Measurements from ENCODE around the gene OTUD6A. TPM values are rescaled to one million over a fixed set of nuclear protein-coding genes. Genes with fewer than 3 reads are reported as not detected.

The OTUD6A gene
- total and polyA plus RNA-seq, 9 of the 15 experiments (the other 6 are each of a cell fraction or from before 2014, with no cell fraction given): not detected

GRCh38 chrX:70039758-70040157, 22.5 kb upstream of the OTUD6A start (continued):
- no peak for TF ChIP-seq AFF1 (IDR thresholded peaks at IDR 0.05; ENCODE audit: low read depth in 1 of 2, partially characterized antibody in 2 of 2)
- TF ChIP-seq, protein P1, sequence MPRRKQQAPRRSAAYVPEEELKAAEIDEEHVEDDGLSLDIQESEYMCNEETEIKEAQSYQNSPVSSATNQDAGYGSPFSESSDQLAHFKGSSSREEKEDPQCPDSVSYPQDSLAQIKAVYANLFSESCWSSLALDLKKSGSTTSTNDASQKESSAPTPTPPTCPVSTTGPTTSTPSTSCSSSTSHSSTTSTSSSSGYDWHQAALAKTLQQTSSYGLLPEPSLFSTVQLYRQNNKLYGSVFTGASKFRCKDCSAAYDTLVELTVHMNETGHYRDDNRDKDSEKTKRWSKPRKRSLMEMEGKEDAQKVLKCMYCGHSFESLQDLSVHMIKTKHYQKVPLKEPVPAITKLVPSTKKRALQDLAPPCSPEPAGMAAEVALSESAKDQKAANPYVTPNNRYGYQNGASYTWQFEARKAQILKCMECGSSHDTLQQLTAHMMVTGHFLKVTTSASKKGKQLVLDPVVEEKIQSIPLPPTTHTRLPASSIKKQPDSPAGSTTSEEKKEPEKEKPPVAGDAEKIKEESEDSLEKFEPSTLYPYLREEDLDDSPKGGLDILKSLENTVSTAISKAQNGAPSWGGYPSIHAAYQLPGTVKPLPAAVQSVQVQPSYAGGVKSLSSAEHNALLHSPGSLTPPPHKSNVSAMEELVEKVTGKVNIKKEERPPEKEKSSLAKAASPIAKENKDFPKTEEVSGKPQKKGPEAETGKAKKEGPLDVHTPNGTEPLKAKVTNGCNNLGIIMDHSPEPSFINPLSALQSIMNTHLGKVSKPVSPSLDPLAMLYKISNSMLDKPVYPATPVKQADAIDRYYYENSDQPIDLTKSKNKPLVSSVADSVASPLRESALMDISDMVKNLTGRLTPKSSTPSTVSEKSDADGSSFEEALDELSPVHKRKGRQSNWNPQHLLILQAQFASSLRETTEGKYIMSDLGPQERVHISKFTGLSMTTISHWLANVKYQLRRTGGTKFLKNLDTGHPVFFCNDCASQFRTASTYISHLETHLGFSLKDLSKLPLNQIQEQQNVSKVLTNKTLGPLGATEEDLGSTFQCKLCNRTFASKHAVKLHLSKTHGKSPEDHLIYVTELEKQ (CRISPR knock-in tag; IDR thresholded peaks at IDR 0.05): no peak
- no peak for TF ChIP-seq ETV1 (tag; conservative IDR thresholded peaks at IDR 0.05; ENCODE audit: low read depth)
- no peak for TF ChIP-seq CC2D1A (IDR thresholded peaks at IDR 0.05)
- TF ChIP-seq, protein P2, sequence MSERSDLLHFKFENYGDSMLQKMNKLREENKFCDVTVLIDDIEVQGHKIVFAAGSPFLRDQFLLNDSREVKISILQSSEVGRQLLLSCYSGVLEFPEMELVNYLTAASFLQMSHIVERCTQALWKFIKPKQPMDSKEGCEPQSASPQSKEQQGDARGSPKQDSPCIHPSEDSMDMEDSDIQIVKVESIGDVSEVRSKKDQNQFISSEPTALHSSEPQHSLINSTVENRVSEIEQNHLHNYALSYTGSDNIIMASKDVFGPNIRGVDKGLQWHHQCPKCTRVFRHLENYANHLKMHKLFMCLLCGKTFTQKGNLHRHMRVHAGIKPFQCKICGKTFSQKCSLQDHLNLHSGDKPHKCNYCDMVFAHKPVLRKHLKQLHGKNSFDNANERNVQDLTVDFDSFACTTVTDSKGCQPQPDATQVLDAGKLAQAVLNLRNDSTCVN (CRISPR knock-in tag; IDR thresholded peaks at IDR 0.05): no peak
- no peak for TF ChIP-seq MXI1 (IDR thresholded peaks at IDR 0.05; ENCODE audit: low read depth, low read length)
- no peak for TF ChIP-seq CCAR2 (IDR thresholded peaks at IDR 0.05; ENCODE audit: low read depth, low read length)
- TF ChIP-seq HDAC1 (IDR thresholded peaks at IDR 0.05): no peak
